ENCODE results near the gene RAD9A.

DNA sequence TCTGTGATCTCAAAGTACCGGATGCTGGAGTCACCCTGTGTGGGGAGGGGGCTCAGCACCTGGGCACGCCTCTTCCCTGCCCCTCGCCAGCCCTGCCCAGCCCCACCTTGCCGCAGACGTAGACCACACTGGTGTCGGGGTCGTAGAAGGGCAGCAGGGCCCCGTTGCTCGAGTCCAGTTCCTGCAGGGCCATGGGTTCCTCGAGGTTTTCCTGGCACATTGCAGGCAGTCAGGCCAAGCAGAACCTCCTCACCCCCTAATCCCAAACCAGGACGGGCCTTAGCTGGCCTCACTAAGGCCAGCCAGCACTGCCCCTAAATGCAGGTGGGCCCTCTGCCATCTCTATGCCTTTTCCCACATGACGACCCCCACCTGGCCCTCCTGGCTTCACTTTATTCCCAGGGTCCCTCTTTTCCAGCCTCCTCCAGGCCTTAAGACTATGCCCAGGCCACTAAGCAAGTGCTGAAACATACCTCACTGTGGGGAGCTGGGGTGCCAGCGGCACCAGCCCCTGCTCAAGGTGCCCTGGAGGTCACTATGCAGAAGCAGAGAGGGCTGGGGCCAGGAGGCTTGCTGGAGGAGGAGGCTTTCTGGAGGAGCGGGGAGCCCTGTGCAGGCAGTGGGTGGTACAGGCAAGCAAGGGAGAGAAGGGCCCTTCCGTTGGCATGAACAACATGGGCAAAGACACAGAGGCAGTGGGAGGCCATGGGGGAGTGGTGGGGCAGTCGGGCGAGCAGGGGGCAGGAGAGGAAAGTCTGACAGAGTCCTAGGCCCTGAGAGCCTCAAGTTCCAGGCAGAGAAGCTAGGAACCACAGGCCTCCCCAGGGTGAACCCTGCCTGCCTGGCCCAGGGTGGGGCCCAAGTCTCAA lies 48.7 kb downstream of the RAD9A start:
- TF ChIP-seq POLR2A (IDR thresholded peaks at IDR 0.05): no peak
- TF ChIP-seq, protein P1, sequence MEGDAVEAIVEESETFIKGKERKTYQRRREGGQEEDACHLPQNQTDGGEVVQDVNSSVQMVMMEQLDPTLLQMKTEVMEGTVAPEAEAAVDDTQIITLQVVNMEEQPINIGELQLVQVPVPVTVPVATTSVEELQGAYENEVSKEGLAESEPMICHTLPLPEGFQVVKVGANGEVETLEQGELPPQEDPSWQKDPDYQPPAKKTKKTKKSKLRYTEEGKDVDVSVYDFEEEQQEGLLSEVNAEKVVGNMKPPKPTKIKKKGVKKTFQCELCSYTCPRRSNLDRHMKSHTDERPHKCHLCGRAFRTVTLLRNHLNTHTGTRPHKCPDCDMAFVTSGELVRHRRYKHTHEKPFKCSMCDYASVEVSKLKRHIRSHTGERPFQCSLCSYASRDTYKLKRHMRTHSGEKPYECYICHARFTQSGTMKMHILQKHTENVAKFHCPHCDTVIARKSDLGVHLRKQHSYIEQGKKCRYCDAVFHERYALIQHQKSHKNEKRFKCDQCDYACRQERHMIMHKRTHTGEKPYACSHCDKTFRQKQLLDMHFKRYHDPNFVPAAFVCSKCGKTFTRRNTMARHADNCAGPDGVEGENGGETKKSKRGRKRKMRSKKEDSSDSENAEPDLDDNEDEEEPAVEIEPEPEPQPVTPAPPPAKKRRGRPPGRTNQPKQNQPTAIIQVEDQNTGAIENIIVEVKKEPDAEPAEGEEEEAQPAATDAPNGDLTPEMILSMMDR (IDR thresholded peaks at IDR 0.05): no peak
